Astrocyte (in vitro differentiated cells and primary cell): ENCODE results near the gene CCDC180. TPM values are rescaled to one million over a fixed set of nuclear protein-coding genes. Genes with fewer than 3 reads are reported as not detected.

Source experiments
- DNase-seq: peaks from one replicate; pipeline ENCODE4 v3.0.0-alpha.2; 2010; ENCODE audit warnings: low read depth
- FAIRE-seq: peaks from 2 replicates; lab custom pipeline; 2011; peaks lifted over from hg19 to GRCh38; lab: Jason Lieb, UNC
- H2AFZ ChIP-seq: 2 replicates; pipeline ENCODE4 v1.6.0; 2012; ENCODE audit warnings: low read depth, low read length, inconsistent platforms
- H3K27ac ChIP-seq: 2 replicates; pipeline ENCODE4 v1.5.1; 2011; ENCODE audit warnings: low read depth, low read length, inconsistent platforms
- H3K27me3 ChIP-seq: 2 replicates; pipeline ENCODE4 v1.6.0; 2011; ENCODE audit warnings: low read length, inconsistent platforms; ENCODE audit not compliant: insufficient read depth
- H3K36me3 ChIP-seq: 2 replicates; pipeline ENCODE4 v1.5.1; 2011; ENCODE audit warnings: low read length, inconsistent platforms; ENCODE audit not compliant: insufficient read depth
- H3K4me1 ChIP-seq: 2 replicates; pipeline ENCODE4 v1.5.1; 2011; ENCODE audit warnings: low read length, inconsistent platforms; ENCODE audit not compliant: insufficient read depth
- H3K4me2 ChIP-seq: 2 replicates; pipeline ENCODE4 v1.6.0; 2012; ENCODE audit warnings: low read length, inconsistent platforms
- H3K4me3 ChIP-seq: 2 replicates; pipeline ENCODE4 v1.5.1; 2011; ENCODE audit warnings: low read depth, mild to moderate bottlenecking, low read length, inconsistent platforms; ENCODE audit not compliant: insufficient read depth
- H3K79me2 ChIP-seq: 2 replicates; pipeline ENCODE4 v1.6.0; 2012; ENCODE audit warnings: mild to moderate bottlenecking, low read length, inconsistent platforms; ENCODE audit not compliant: insufficient read depth
- H3K9ac ChIP-seq: 2 replicates; pipeline ENCODE4 v1.6.0; 2012; ENCODE audit warnings: mild to moderate bottlenecking, low read length, inconsistent platforms
- H3K9me3 ChIP-seq: 2 replicates; pipeline ENCODE4 v1.5.1; 2012; ENCODE audit warnings: low read depth, mild to moderate bottlenecking, low read length, inconsistent platforms; ENCODE audit not compliant: insufficient read depth
- H4K20me1 ChIP-seq: 2 replicates; pipeline ENCODE4 v1.6.0; 2012; ENCODE audit warnings: low read length, inconsistent platforms; ENCODE audit not compliant: insufficient read depth
- H3K27ac Mint-ChIP-seq: one replicate; pipeline ENCODE4 v1.8.0; 2021; ENCODE audit warnings: mild to moderate bottlenecking, mixed read lengths; ENCODE audit not compliant: unreplicated experiment
- H3K27me3 Mint-ChIP-seq: one replicate; pipeline ENCODE4 v1.8.0; 2021; ENCODE audit warnings: low read depth, mixed read lengths; ENCODE audit not compliant: unreplicated experiment
- H3K36me3 Mint-ChIP-seq: one replicate; pipeline ENCODE4 v1.8.0; 2021; ENCODE audit warnings: low read depth, mixed read lengths; ENCODE audit not compliant: unreplicated experiment
- H3K4me1 Mint-ChIP-seq: one replicate; pipeline ENCODE4 v1.8.0; 2021; ENCODE audit warnings: low read depth, mixed read lengths; ENCODE audit not compliant: unreplicated experiment
- H3K4me3 Mint-ChIP-seq: one replicate; pipeline ENCODE4 v1.8.0; 2021; ENCODE audit warnings: mild to moderate bottlenecking, moderate library complexity, mixed read lengths; ENCODE audit not compliant: unreplicated experiment
- H3K9me3 Mint-ChIP-seq: one replicate; pipeline ENCODE4 v1.8.0; 2021; ENCODE audit warnings: mild to moderate bottlenecking, mixed read lengths; ENCODE audit not compliant: unreplicated experiment
- EZH2 ChIP-seq: IDR thresholded peaks from 2 replicates; pipeline ENCODE4 v1.6.1; 2012; ENCODE audit warnings: mild to moderate bottlenecking, low read length, inconsistent platforms; ENCODE audit not compliant: insufficient read depth
- total RNA-seq: library from RNA; stranded (reverse); gene quantifications from 2 replicates; pipeline ENCODE4 v1.2.1, GENCODE V29; 2021
- TF ChIP-seq, protein P1 (sequence below): IDR thresholded peaks from 2 replicates; pipeline ENCODE4 v1.5.1; 2011; ENCODE audit warnings: low read depth, mild to moderate bottlenecking, inconsistent platforms, low read length, moderate library complexity; ENCODE audit not compliant: insufficient read depth

Gene CCDC180
- total RNA-seq, 1 donor from 2014 or later, result 2.2 TPM

DNA sequence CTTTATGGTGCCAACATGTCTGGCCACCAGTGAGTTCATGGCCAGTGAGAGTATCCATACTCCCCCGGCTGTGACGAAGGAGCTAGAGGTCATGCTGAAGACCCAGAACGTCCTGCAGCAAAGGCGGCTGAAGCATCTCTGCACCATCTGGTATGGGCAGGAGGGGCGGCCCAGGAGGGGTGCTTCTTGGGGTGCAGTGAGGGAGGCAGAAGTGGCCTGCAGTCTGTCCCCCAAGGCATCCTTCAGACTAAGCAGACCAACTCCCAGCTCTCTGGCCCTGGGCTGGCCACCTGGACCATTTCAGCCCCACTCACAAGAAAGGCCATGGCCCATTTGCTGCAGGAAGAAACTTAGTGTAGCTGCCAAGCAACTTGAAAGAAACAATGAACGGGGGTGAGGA, 11.0 kb downstream of the CCDC180 start:
- no peak for FAIRE-seq

DNA sequence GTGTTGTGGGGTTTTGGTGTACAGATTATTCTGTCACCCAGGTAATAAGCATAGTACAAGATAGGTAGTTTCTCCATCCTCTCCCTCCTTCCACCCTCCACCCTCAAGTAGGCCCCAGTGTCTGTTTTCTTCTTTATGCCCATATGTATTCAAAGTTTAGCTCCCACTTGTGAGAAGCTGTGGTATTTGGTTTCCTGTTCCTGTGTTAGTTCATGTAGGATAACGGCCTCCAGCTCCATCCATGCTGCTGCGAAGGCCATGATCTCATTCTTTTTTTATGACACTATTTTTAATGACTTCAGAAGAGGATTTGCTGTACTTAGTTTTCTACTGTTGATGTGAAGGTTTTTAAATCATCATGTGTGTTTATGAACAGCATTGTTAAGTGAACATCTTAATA, 11.9 kb downstream of the CCDC180 start:
- no peak overlapping the region for H3K27ac Mint-ChIP-seq
- no peak overlapping the region for H3K4me3 Mint-ChIP-seq
- no peaks in the 10 kb centered on the region for H4K20me1 ChIP-seq
- peaks cover 13% of the 10 kb centered on the region for H3K4me1 Mint-ChIP-seq
- H3K27me3 ChIP-seq, result no peaks in the 10 kb centered on the region
- no peaks in the 10 kb centered on the region for H3K9me3 ChIP-seq
- no peak overlapping the region for H3K4me3 ChIP-seq
- H3K79me2 ChIP-seq, result no peaks in the 10 kb centered on the region
- H3K27me3 Mint-ChIP-seq, result peaks cover 3% of the 10 kb centered on the region
- H3K4me1 ChIP-seq, result no peaks in the 10 kb centered on the region
- H3K36me3 ChIP-seq, result no peaks in the 10 kb centered on the region
- TF ChIP-seq, protein P1, sequence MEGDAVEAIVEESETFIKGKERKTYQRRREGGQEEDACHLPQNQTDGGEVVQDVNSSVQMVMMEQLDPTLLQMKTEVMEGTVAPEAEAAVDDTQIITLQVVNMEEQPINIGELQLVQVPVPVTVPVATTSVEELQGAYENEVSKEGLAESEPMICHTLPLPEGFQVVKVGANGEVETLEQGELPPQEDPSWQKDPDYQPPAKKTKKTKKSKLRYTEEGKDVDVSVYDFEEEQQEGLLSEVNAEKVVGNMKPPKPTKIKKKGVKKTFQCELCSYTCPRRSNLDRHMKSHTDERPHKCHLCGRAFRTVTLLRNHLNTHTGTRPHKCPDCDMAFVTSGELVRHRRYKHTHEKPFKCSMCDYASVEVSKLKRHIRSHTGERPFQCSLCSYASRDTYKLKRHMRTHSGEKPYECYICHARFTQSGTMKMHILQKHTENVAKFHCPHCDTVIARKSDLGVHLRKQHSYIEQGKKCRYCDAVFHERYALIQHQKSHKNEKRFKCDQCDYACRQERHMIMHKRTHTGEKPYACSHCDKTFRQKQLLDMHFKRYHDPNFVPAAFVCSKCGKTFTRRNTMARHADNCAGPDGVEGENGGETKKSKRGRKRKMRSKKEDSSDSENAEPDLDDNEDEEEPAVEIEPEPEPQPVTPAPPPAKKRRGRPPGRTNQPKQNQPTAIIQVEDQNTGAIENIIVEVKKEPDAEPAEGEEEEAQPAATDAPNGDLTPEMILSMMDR, result no peak
- no peak for TF ChIP-seq EZH2
- no peak overlapping the region for H2AFZ ChIP-seq
- peaks cover 11% of the 10 kb centered on the region for H3K36me3 Mint-ChIP-seq
- no peak overlapping the region for H3K27ac ChIP-seq
- DNase-seq (no peak), FAIRE-seq (no peak)
- no peaks in the 10 kb centered on the region for H3K9me3 Mint-ChIP-seq
- no peak overlapping the region for H3K9ac ChIP-seq
- no peak overlapping the region for H3K4me2 ChIP-seq

More for the DNA sequence above, 11.0 kb downstream of the CCDC180 start:
- Histone ChIP-seq H3K4me1 (no peaks in the 10 kb centered on the region), H2AFZ (no peak overlapping the region), H3K4me2 (no peak overlapping the region), H3K79me2 (no peaks in the 10 kb centered on the region), H3K9ac (no peak overlapping the region), H3K27ac (no peak overlapping the region), H3K4me3 (no peak overlapping the region), H4K20me1 (no peaks in the 10 kb centered on the region), H3K36me3 (no peaks in the 10 kb centered on the region), H3K9me3 (no peaks in the 10 kb centered on the region), H3K27me3 (no peaks in the 10 kb centered on the region)
- H3K27me3 Mint-ChIP-seq, result peaks cover 3% of the 10 kb centered on the region
- H3K36me3 Mint-ChIP-seq, result peaks cover 14% of the 10 kb centered on the region
- H3K27ac Mint-ChIP-seq, result no peak overlapping the region
- H3K9me3 Mint-ChIP-seq, result no peaks in the 10 kb centered on the region
- H3K4me1 Mint-ChIP-seq, result peaks cover 13% of the 10 kb centered on the region
- TF ChIP-seq EZH2, result no peak
- TF ChIP-seq, protein P1, result no peak
- DNase-seq, result no peak
- no peak overlapping the region for H3K4me3 Mint-ChIP-seq

DNA sequence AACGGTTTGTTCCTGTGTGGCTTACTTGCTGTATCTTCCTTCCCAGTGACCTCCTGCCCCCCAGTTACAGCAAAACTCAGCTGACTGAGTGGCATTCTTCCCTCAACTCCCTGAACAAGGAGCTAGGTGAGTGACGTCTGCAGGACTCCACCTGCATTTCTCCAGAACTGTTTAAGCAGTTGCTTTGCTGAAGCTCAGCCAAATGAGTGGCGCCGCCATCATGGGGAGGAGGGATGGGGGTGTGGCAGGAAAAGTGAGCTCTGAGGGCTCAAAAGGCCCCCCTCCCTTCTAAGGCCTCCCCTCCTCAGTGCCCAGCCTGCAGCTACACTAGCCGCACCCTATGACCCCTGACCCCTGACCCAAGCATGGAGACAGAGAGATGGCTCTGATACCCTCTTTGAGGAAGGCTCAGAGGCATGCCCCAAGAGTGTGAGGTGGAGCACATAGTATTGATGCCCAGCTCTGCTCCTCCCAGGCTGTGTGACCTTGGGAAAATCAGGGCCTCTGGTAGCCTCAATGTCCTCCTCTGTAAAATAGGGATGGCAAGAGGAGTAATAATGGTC, 12.7 kb downstream of the CCDC180 start:
- H3K27me3 Mint-ChIP-seq, result peaks cover 3% of the 10 kb centered on the region
- Histone ChIP-seq H3K27ac (no peak overlapping the region), H3K9ac (no peak overlapping the region), H3K27me3 (no peaks in the 10 kb centered on the region), H3K79me2 (no peaks in the 10 kb centered on the region), H3K36me3 (no peaks in the 10 kb centered on the region), H3K4me3 (no peak overlapping the region), H2AFZ (no peak overlapping the region), H3K4me1 (no peaks in the 10 kb centered on the region), H4K20me1 (no peaks in the 10 kb centered on the region), H3K4me2 (no peak overlapping the region), H3K9me3 (no peaks in the 10 kb centered on the region)
- peaks cover 15% of the 10 kb centered on the region for H3K36me3 Mint-ChIP-seq
- no peak overlapping the region for H3K27ac Mint-ChIP-seq
- no peaks in the 10 kb centered on the region for H3K9me3 Mint-ChIP-seq
- no peak for FAIRE-seq
- DNase-seq, result no peak
- TF ChIP-seq, protein P1, result no peak
- TF ChIP-seq EZH2, result no peak
- H3K4me1 Mint-ChIP-seq, result peaks cover 10% of the 10 kb centered on the region
- H3K4me3 Mint-ChIP-seq, result no peak overlapping the region
